Measurements from ENCODE around the gene PPP1R26. TPM values are rescaled to one million over a fixed set of nuclear protein-coding genes. Genes with fewer than 3 reads are reported as not detected.
A peak's percentile ranks its signal among the peaks of the same experiment; 100 is the strongest.

Gene PPP1R26
- total and polyA plus RNA-seq, 5 donors, result 14.5 to 23.8 (median 18.7) TPM

- no peak for ATAC-seq
- Histone ChIP-seq H3K4me1 (ENCODE audit: control insufficient read depth, insufficient read depth, low read length) (no peaks in the 10 kb centered on the region), H3K9me3 (ENCODE audit: control insufficient read depth, low read length) (no peaks in the 10 kb centered on the region), H3K4me3 (ENCODE audit: low read length) (no peak overlapping the region), H3K27me3 (ENCODE audit: control insufficient read depth, insufficient read depth) (no peaks in the 10 kb centered on the region), H3K27ac (ENCODE audit: low read length) (no peak overlapping the region)
- intact Hi-C loops (cut with DNase I), result no loop called here
- 90% methylated on average over 15 of the region's 15 CpGs for WGBS
- DNase-seq, result peak in 1 of 3 donors; percentile 49
Measured at GRCh38 chr9:135502168-135502872, 22.7 kb downstream of the PPP1R26 start.

GRCh38 chr9:135502873-135503321 lies 23.3 kb downstream of the PPP1R26 start:
- H3K4me1 ChIP-seq (ENCODE audit: control insufficient read depth, insufficient read depth, low read length), result no peaks in the 10 kb centered on the region
- ATAC-seq (no peak), DNase-seq (peak in 2 of 3 donors; percentile 20 to 65)

GRCh38 chr9:135503371-135504261 lies 24.0 kb downstream of the PPP1R26 start:
- Histone ChIP-seq H3K9me3 (ENCODE audit: control insufficient read depth, low read length) (no peaks in the 10 kb centered on the region), H3K4me1 (ENCODE audit: control insufficient read depth, insufficient read depth, low read length) (no peaks in the 10 kb centered on the region), H3K27me3 (ENCODE audit: control insufficient read depth, insufficient read depth) (no peaks in the 10 kb centered on the region), H3K27ac (ENCODE audit: low read length) (no peak overlapping the region), H3K4me3 (ENCODE audit: low read length) (no peak overlapping the region)
- intact Hi-C loops (cut with DNase I), result no loop called here
- 90% methylated on average over 41 of the region's 41 CpGs for WGBS
- DNase-seq, result peak in 1 of 3 donors; percentile 45
- ATAC-seq, result no peak

More at GRCh38 chr9:135502873-135503321, 23.3 kb downstream of the PPP1R26 start:
- intact Hi-C loops (cut with DNase I), result no loop called here
- Histone ChIP-seq H3K27me3 (ENCODE audit: control insufficient read depth, insufficient read depth) (no peaks in the 10 kb centered on the region), H3K9me3 (ENCODE audit: control insufficient read depth, low read length) (no peaks in the 10 kb centered on the region), H3K4me3 (ENCODE audit: low read length) (no peak overlapping the region), H3K27ac (ENCODE audit: low read length) (no peak overlapping the region)
- 88% methylated on average over 16 of the region's 16 CpGs for WGBS

- no peak for ATAC-seq
Measured at GRCh38 chr9:135504262-135505243, 25.0 kb downstream of the PPP1R26 start.

GRCh38 chr9:135505406-135506187 lies 26.0 kb downstream of the PPP1R26 start:
- 86% methylated on average over 24 of the region's 24 CpGs for WGBS
- H3K27ac ChIP-seq (ENCODE audit: low read length), result no peak overlapping the region
- no peaks in the 10 kb centered on the region for H3K9me3 ChIP-seq (ENCODE audit: control insufficient read depth, low read length)
- H3K4me3 ChIP-seq (ENCODE audit: low read length), result no peak overlapping the region
- no peak for DNase-seq
- no peak for ATAC-seq
- intact Hi-C loops (cut with DNase I), result no loop called here
- no peaks in the 10 kb centered on the region for H3K4me1 ChIP-seq (ENCODE audit: control insufficient read depth, insufficient read depth, low read length)
- H3K27me3 ChIP-seq (ENCODE audit: control insufficient read depth, insufficient read depth), result no peaks in the 10 kb centered on the region

More at GRCh38 chr9:135504262-135505243, 25.0 kb downstream of the PPP1R26 start:
- Histone ChIP-seq H3K4me1 (ENCODE audit: control insufficient read depth, insufficient read depth, low read length) (no peaks in the 10 kb centered on the region), H3K4me3 (ENCODE audit: low read length) (no peak overlapping the region), H3K9me3 (ENCODE audit: control insufficient read depth, low read length) (no peaks in the 10 kb centered on the region), H3K27me3 (ENCODE audit: control insufficient read depth, insufficient read depth) (no peaks in the 10 kb centered on the region), H3K27ac (ENCODE audit: low read length) (no peak overlapping the region)
- intact Hi-C loops (cut with DNase I), result no loop called here
- 63% methylated on average over 21 of the region's 21 CpGs for WGBS
- peak; percentile 57 to 85 (median 79) for DNase-seq

GRCh38 chr9:135506327-135507103 lies 26.9 kb downstream of the PPP1R26 start:
- no peaks in the 10 kb centered on the region for H3K27me3 ChIP-seq (ENCODE audit: control insufficient read depth, insufficient read depth)
- peak in 1 of 3 donors; percentile 39 for DNase-seq
- H3K4me1 ChIP-seq (ENCODE audit: control insufficient read depth, insufficient read depth, low read length), result no peaks in the 10 kb centered on the region
- intact Hi-C loops (cut with DNase I), result no loop called here
- peak in 1 of 2 donors; percentile 24 for ATAC-seq
- 56% methylated on average over 14 of the region's 14 CpGs for WGBS
- no peaks in the 10 kb centered on the region for H3K9me3 ChIP-seq (ENCODE audit: control insufficient read depth, low read length)
- H3K4me3 ChIP-seq (ENCODE audit: low read length), result no peak overlapping the region
- H3K27ac ChIP-seq (ENCODE audit: low read length), result no peak overlapping the region

GRCh38 chr9:135507104-135508035 lies 27.8 kb downstream of the PPP1R26 start:
- no peaks in the 10 kb centered on the region for H3K9me3 ChIP-seq (ENCODE audit: control insufficient read depth, low read length)
- no peaks in the 10 kb centered on the region for H3K4me1 ChIP-seq (ENCODE audit: control insufficient read depth, insufficient read depth, low read length)
- H3K4me3 ChIP-seq (ENCODE audit: low read length), result no peak overlapping the region
- intact Hi-C loops (cut with DNase I), result no loop called here
- DNase-seq (no peak), ATAC-seq (no peak)
- no peak overlapping the region for H3K27ac ChIP-seq (ENCODE audit: low read length)
- H3K27me3 ChIP-seq (ENCODE audit: control insufficient read depth, insufficient read depth), result no peaks in the 10 kb centered on the region
- 87% methylated on average over 23 of the region's 23 CpGs for WGBS

GRCh38 chr9:135508211-135508820 lies 28.7 kb downstream of the PPP1R26 start:
- intact Hi-C loops (cut with DNase I), result no loop called here
- H3K27ac ChIP-seq (ENCODE audit: low read length), result no peak overlapping the region
- H3K9me3 ChIP-seq (ENCODE audit: control insufficient read depth, low read length), result no peaks in the 10 kb centered on the region
- DNase-seq (no peak), ATAC-seq (no peak)
- H3K4me1 ChIP-seq (ENCODE audit: control insufficient read depth, insufficient read depth, low read length), result no peaks in the 10 kb centered on the region
- no peaks in the 10 kb centered on the region for H3K27me3 ChIP-seq (ENCODE audit: control insufficient read depth, insufficient read depth)
- 91% methylated on average over 9 of the region's 9 CpGs for WGBS
- no peak overlapping the region for H3K4me3 ChIP-seq (ENCODE audit: low read length)

Measured in right cardiac atrium (tissue), 5 donors.